Right lobe of liver (tissue), 4 donors: Measurements from ENCODE around the gene KCNN2.

Source experiments
- CTCF ChIP-seq, 4 donors: fragments of 200-600 bp in 3 of 4; fragments of 450-650 bp in 1 of 4; IDR thresholded peaks; one replicate each; pipeline versions ENCODE4 v1.5.1 to v1.8.0; 2016 to 2022; ENCODE audit warnings: antibody characterized with exemption in 4 of 4, mild to moderate bottlenecking in 2 of 4
- POLR2A ChIP-seq: fragments of 450-650 bp; IDR thresholded peaks from one replicate; pipeline ENCODE4 v1.6.1; 2017; ENCODE audit warnings: antibody characterized with exemption, mild to moderate bottlenecking
- donor health status: DM: no; HTN: no; CAD: no.
- donor health status: DM: no; HTN: no; CAD: no.
- donor health status: DM: no; HTN: yes; CAD: no.

DNA sequence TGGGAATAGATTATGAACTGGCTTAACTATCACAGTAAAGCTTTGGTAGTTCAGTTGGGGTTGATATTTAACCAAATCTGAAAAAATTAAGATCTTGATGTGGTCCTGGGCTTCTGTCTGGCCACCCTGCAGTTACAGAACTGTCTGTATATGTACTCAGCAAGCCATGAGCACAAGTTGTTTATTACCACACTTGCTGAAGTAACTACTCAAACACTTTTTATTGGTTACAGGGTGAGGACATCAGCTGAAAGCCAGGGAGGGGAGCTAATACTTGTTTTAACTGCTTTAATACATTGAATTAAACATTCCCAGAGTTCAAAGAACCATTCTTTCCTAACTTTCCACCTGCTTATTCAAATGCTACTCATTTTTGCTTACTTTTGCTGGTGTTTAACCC is 29.4 kb upstream of the KCNN2 start:
- TF ChIP-seq CTCF (IDR thresholded peaks at IDR 0.05) (no peak), POLR2A (no peak)
